Smooth muscle cell (in vitro differentiated cells): ENCODE results near the gene RGS1. TPM values are rescaled to one million over a fixed set of nuclear protein-coding genes. Genes with fewer than 3 reads are reported as not detected.

Experiments
- DNase-seq: peaks from one replicate; lab custom pipeline; 2025; ENCODE audit not compliant: unreplicated experiment; lab: John Stamatoyannopoulos, UW
- H2AFZ ChIP-seq: fragments of 200-600 bp; sonication (generic); 2 replicates; pipeline ENCODE4 v1.6.0; 2016; ENCODE audit warnings: antibody characterized with exemption, low read depth, mild to moderate bottlenecking
- H3F3A ChIP-seq: fragments of 200-600 bp; sonication (generic); 2 replicates; pipeline ENCODE4 v1.6.0; 2017; ENCODE audit warnings: antibody characterized with exemption, low read depth
- H3K27ac ChIP-seq: fragments of 200-600 bp; sonication (generic); 2 replicates; pipeline ENCODE4 v1.5.1; 2016; ENCODE audit warnings: low read depth, mild to moderate bottlenecking
- H3K27me3 ChIP-seq: fragments of 200-600 bp; sonication (generic); 2 replicates; pipeline ENCODE4 v1.6.1; 2016; ENCODE audit warnings: low read depth, mild to moderate bottlenecking
- H3K36me3 ChIP-seq: fragments of 200-600 bp; sonication (generic); 2 replicates; pipeline ENCODE4 v1.5.1; 2016; ENCODE audit warnings: low read depth
- H3K4me1 ChIP-seq: fragments of 200-600 bp; sonication (generic); 2 replicates; pipeline ENCODE4 v1.5.1; 2016; ENCODE audit warnings: low read depth
- H3K4me2 ChIP-seq: fragments of 200-600 bp; sonication (generic); 2 replicates; pipeline ENCODE4 v1.6.0; 2016; ENCODE audit warnings: mild to moderate bottlenecking
- H3K4me3 ChIP-seq: fragments of 200-600 bp; sonication (generic); 2 replicates; pipeline ENCODE4 v1.5.1; 2016; ENCODE audit warnings: mild to moderate bottlenecking
- H3K79me2 ChIP-seq: fragments of 200-600 bp; sonication (generic); 2 replicates; pipeline ENCODE4 v1.6.0; 2016; ENCODE audit warnings: low read depth, mild to moderate bottlenecking
- H3K9ac ChIP-seq: fragments of 200-600 bp; sonication (generic); 2 replicates; pipeline ENCODE4 v1.6.0; 2016; ENCODE audit warnings: low read depth
- H3K9me3 ChIP-seq: fragments of 200-600 bp; sonication (generic); replicated peaks from 2 replicates; pipeline ENCODE4 v1.5.1; 2016; ENCODE audit warnings: low read depth
- H4K20me1 ChIP-seq: fragments of 200-600 bp; sonication (generic); 2 replicates; pipeline ENCODE4 v1.6.0; 2016; ENCODE audit warnings: low read depth
- WGBS: methylation state at CpG from one replicate; pipeline ENCODE4 v1.1.7; 2016; ENCODE audit warnings: low lambda C conversion rate; 5-methylcytosine and 5-hydroxymethylcytosine counted together
- polyA plus RNA-seq: library from polyadenylated mRNA; unstranded; fragments of >200 nt; fragmentation: Nextera tagmentation; extraction: Ambion mirVana; gene quantifications from 2 replicates; pipeline ENCODE4 v1.2.1, GENCODE V29; 2016
- total RNA-seq: library from RNA; depleted of rRNA; stranded (reverse); fragments of >200 nt; gene quantifications from 2 replicates; pipeline ENCODE4 v1.2.3, GENCODE V29; 2014
- TF ChIP-seq, protein P1 (sequence below): fragments of 200-600 bp; sonication (generic); IDR thresholded peaks from 2 replicates; pipeline ENCODE4 v1.5.1; 2017; ENCODE audit warnings: borderline replicate concordance, mild to moderate bottlenecking, antibody characterized with exemption; ENCODE audit not compliant: insufficient read depth, poor library complexity, severe bottlenecking

The RGS1 gene
- total and polyA plus RNA-seq, 2 experiments from 2014 or later, result 119 to 224 TPM

DNA sequence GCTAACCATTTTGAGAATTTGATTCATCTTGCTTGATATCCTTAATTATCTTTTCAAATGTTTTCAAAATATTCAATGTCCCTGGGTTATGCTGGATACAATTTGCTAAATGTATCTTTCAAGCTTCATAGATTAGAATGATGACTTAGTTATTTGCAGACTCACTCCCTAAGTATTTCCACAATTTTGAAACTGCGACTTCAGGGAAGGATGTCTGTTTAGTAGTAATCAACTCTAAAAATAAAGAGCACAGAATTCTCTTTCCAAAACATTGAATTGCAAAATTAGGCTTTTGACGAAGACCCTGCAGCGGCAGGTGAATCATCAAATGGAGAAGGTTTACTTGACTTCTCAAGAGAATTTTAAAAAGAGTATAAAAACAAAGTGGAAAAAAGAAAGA, 14.2 kb downstream of the RGS1 start:
- H3K9me3 ChIP-seq, result no peaks in the 10 kb centered on the region
- no peaks in the 10 kb centered on the region for H3F3A ChIP-seq
- H3K79me2 ChIP-seq, result no peaks in the 10 kb centered on the region
- peaks cover 3% of the 10 kb centered on the region for H3K4me1 ChIP-seq
- peak overlapping the region; percentile 58 for H3K4me2 ChIP-seq
- H3K27me3 ChIP-seq, result no peaks in the 10 kb centered on the region
- no peaks in the 10 kb centered on the region for H4K20me1 ChIP-seq
- DNase-seq, result no peak
- H3K27ac ChIP-seq, result peak overlapping the region; percentile 71
- TF ChIP-seq, protein P1, sequence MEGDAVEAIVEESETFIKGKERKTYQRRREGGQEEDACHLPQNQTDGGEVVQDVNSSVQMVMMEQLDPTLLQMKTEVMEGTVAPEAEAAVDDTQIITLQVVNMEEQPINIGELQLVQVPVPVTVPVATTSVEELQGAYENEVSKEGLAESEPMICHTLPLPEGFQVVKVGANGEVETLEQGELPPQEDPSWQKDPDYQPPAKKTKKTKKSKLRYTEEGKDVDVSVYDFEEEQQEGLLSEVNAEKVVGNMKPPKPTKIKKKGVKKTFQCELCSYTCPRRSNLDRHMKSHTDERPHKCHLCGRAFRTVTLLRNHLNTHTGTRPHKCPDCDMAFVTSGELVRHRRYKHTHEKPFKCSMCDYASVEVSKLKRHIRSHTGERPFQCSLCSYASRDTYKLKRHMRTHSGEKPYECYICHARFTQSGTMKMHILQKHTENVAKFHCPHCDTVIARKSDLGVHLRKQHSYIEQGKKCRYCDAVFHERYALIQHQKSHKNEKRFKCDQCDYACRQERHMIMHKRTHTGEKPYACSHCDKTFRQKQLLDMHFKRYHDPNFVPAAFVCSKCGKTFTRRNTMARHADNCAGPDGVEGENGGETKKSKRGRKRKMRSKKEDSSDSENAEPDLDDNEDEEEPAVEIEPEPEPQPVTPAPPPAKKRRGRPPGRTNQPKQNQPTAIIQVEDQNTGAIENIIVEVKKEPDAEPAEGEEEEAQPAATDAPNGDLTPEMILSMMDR, result no peak
- no peak overlapping the region for H3K4me3 ChIP-seq
- no peaks in the 10 kb centered on the region for H3K36me3 ChIP-seq
- 27% methylated on average over 3 of the region's 3 CpGs for WGBS
- H3K9ac ChIP-seq, result no peak overlapping the region
- no peak overlapping the region for H2AFZ ChIP-seq

DNA sequence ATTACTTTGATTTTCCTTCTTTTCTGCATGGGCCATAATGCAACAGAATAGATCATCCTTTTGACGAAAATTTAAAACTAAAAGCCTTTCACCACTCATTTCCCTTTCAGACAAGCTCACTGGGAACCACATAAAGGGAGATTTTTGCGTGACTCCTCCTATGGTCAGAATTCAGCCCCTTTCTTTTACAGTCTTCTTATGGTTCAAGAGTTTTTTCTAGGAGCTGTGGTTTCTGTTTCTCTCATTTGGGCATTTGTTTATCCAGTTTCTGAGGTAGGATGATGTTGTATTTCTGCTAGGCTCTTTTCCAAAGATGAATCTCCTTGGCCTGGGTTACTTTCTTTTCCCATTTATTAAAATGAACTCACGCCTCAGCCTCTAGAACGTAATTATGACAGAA, 16.9 kb downstream of the RGS1 start:
- Histone ChIP-seq H2AFZ (no peak overlapping the region), H3K36me3 (no peaks in the 10 kb centered on the region), H3F3A (no peaks in the 10 kb centered on the region), H3K27me3 (no peaks in the 10 kb centered on the region), H3K4me2 (peak overlapping the region; percentile 20), H3K4me3 (no peak overlapping the region), H3K27ac (peak overlapping the region; percentile 77), H3K9ac (no peak overlapping the region), H3K4me1 (peaks cover 3% of the 10 kb centered on the region), H3K9me3 (no peaks in the 10 kb centered on the region), H4K20me1 (no peaks in the 10 kb centered on the region), H3K79me2 (no peaks in the 10 kb centered on the region)
- 62% methylated on average over 4 of the region's 4 CpGs for WGBS
- DNase-seq, result no peak
- TF ChIP-seq, protein P1, result no peak

DNA sequence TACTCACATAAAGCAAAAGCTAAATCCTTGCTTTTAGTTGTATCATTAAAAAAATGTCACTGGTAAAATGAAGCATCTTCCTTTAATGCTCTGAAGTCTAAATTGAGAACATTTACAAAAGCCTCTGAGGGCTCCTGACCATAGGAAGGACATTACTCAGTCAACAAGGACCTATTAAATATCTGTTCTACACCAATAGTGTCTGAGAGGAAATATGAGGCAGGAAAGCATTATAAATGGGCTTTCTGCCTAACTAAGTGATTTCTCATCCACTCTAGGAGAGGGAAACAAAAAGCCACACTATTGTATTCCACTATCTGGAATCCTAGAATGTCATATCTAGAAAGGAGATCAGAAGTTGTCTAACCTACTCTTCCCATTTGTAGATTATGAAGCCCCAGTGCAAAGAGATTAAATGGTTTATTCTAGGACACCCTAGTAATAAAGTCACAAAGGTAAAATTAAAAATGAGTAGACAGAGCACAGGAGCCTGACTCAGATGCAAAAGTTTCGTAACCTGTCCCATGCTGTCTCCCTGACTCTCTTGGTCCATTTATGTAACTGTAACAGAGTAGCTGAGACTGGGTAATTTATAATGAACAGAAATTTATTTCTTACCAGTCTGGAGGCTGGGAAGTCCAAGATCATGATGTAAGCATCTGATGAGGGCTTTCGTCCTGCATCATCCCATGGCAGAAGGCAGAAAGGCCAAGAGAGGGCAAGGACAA, 17.6 kb downstream of the RGS1 start:
- no peaks in the 10 kb centered on the region for H3F3A ChIP-seq
- peak overlapping the region; percentile 20 for H3K4me2 ChIP-seq
- H3K4me1 ChIP-seq, result peaks cover 3% of the 10 kb centered on the region
- H3K9ac ChIP-seq, result no peak overlapping the region
- no peaks in the 10 kb centered on the region for H3K9me3 ChIP-seq
- peak overlapping the region; percentile 77 for H3K27ac ChIP-seq
- no peaks in the 10 kb centered on the region for H3K36me3 ChIP-seq
- no peaks in the 10 kb centered on the region for H3K79me2 ChIP-seq
- no peak for DNase-seq
- TF ChIP-seq, protein P1, result no peak
- H4K20me1 ChIP-seq, result no peaks in the 10 kb centered on the region
- no peaks in the 10 kb centered on the region for H3K27me3 ChIP-seq
- WGBS, result 87% methylated on average over 2 of the region's 2 CpGs
- no peak overlapping the region for H3K4me3 ChIP-seq
- H2AFZ ChIP-seq, result no peak overlapping the region

DNA sequence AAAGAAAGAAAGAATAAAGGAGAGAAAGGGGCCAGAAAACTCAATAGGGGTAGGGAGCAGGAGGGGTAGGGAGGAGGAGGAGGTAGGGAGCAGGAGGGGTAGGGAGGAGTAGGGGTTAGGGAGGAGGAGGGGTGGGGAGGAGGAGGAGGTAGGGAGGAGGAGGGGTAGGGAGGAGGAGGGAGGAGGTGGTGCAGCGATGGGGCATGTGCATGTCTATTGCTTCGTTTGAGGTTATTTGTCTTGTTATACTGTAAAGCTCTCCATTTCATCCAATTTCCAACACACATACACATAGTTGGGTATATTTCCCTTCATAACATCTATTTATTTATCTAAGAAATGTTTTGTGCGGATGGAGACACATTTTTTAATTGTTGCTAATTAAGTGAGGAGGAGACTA, 19.7 kb downstream of the RGS1 start:
- Histone ChIP-seq H3K36me3 (no peaks in the 10 kb centered on the region), H3K27ac (no peak overlapping the region), H3K9me3 (no peaks in the 10 kb centered on the region), H3F3A (no peaks in the 10 kb centered on the region), H4K20me1 (no peaks in the 10 kb centered on the region), H3K4me3 (no peak overlapping the region), H2AFZ (no peak overlapping the region), H3K79me2 (no peaks in the 10 kb centered on the region), H3K4me1 (no peaks in the 10 kb centered on the region), H3K9ac (no peak overlapping the region), H3K4me2 (no peak overlapping the region), H3K27me3 (no peaks in the 10 kb centered on the region)
- DNase-seq, result no peak
- WGBS, result 77% methylated on average over 2 of the region's 3 CpGs
- TF ChIP-seq, protein P1, result no peak
